ENCODE results near the gene GPSM1.

GRCh38 chr9:136372006-136372405 is 44.7 kb downstream of the GPSM1 start:
- TF ChIP-seq CTCF (IDR thresholded peaks at IDR 0.05) = no peak
- no peak for TF ChIP-seq POLR2A (IDR thresholded peaks at IDR 0.05)
- no peak for TF ChIP-seq EP300 (IDR thresholded peaks at IDR 0.05)

All from tibial nerve (tissue), 4 donors.